Cortex of kidney (tissue), 1 donor: ENCODE results near the gene MACROD2.

Experiments
- DNase-seq: peaks from one replicate; lab custom pipeline; 2025; lab: John Stamatoyannopoulos, UW

MACROD2 gene

GRCh38 chr20:14582855-14583254 lies 587.5 kb downstream of the MACROD2 start:
- DNase-seq: no peak

- no peak for DNase-seq
Measured at GRCh38 chr20:14583413-14583812, 588.1 kb downstream of the MACROD2 start.

- DNase-seq: no peak
Measured at GRCh38 chr20:14589383-14589782, 594.1 kb downstream of the MACROD2 start.

GRCh38 chr20:14595051-14595450 lies 599.7 kb downstream of the MACROD2 start:
- no peak for DNase-seq

GRCh38 chr20:14597206-14597715 lies 601.9 kb downstream of the MACROD2 start:
- no peak for DNase-seq

GRCh38 chr20:14599613-14600012 lies 604.3 kb downstream of the MACROD2 start:
- DNase-seq: no peak

GRCh38 chr20:14600527-14600926 lies 605.2 kb downstream of the MACROD2 start:
- DNase-seq: no peak

- DNase-seq: no peak
Measured at GRCh38 chr20:14604143-14604542, 608.8 kb downstream of the MACROD2 start.

- DNase-seq: no peak
Measured at GRCh38 chr20:14609328-14610221, 614.3 kb downstream of the MACROD2 start.

- DNase-seq: no peak
Measured at GRCh38 chr20:14611479-14611878, 616.2 kb downstream of the MACROD2 start.

- DNase-seq: no peak
Measured at GRCh38 chr20:14612391-14612790, 617.1 kb downstream of the MACROD2 start.

GRCh38 chr20:14616003-14616402 lies 620.7 kb downstream of the MACROD2 start:
- DNase-seq: no peak

GRCh38 chr20:14617123-14617522 lies 621.8 kb downstream of the MACROD2 start:
- no peak for DNase-seq

GRCh38 chr20:14619411-14619810 lies 624.1 kb downstream of the MACROD2 start:
- DNase-seq: no peak

- no peak for DNase-seq
Measured at GRCh38 chr20:14622796-14623195, 627.5 kb downstream of the MACROD2 start.

GRCh38 chr20:14631011-14631410 lies 635.7 kb downstream of the MACROD2 start:
- DNase-seq: no peak

GRCh38 chr20:14632906-14633305 lies 637.6 kb downstream of the MACROD2 start:
- no peak for DNase-seq

GRCh38 chr20:14633507-14633906 lies 638.2 kb downstream of the MACROD2 start:
- DNase-seq: no peak

- DNase-seq: no peak
Measured at GRCh38 chr20:14634665-14635064, 639.3 kb downstream of the MACROD2 start.

- no peak for DNase-seq
Measured at GRCh38 chr20:14637441-14637840, 642.1 kb downstream of the MACROD2 start.

GRCh38 chr20:14643146-14643545 lies 647.8 kb downstream of the MACROD2 start:
- DNase-seq: no peak

- no peak for DNase-seq
Measured at GRCh38 chr20:14643556-14643955, 648.2 kb downstream of the MACROD2 start.

GRCh38 chr20:14644306-14645097 lies 649.2 kb downstream of the MACROD2 start:
- no peak for DNase-seq
